ENCODE measurements around the gene SAPCD2.

Gene SAPCD2

DNA sequence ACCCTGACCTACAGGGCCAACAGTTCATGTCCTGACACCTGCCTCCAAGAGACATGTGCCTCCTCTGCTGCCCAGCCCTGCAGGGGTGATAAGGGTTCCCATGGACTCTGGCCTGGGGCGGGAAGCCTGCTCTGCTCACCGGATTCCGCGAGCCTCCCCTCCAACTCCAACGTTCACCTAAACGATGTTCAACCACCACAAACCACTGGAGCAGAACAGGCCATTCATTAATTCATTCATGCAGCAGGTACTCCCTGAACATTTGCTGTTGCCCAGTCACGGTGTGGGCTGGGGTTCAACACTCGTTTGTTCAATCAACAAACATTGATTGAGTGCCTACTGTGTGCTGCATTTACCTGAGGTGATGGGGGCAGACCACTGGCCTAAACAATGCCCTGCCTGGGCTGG lies 3.6 kb upstream of the SAPCD2 start:
- no peak for DNase-seq (ENCODE audit: low read depth)
- H3K4me3 ChIP-seq (ENCODE audit: low read length) = no peak overlapping the region

DNA sequence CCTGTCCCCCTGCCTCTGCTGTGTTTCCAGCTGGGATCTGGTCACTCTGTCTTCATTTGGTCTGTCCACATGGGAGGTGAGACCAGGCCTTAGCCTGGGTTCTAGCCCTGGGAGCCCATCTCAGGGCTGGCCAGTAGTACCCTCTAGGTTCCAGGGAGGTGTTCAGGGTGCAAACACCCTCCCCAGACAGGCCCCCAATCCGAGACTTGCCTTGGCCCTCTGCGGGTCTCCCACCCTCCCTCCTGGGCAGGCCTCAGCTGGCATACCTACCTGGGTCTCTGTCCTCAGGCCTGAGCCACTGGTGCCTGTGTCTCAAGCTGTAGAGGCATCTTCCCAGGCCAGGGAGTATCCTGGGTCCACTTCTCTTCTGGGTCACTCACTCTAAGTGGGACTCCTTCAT lies 925 bp upstream of the SAPCD2 start:
- TF ChIP-seq, protein P1, sequence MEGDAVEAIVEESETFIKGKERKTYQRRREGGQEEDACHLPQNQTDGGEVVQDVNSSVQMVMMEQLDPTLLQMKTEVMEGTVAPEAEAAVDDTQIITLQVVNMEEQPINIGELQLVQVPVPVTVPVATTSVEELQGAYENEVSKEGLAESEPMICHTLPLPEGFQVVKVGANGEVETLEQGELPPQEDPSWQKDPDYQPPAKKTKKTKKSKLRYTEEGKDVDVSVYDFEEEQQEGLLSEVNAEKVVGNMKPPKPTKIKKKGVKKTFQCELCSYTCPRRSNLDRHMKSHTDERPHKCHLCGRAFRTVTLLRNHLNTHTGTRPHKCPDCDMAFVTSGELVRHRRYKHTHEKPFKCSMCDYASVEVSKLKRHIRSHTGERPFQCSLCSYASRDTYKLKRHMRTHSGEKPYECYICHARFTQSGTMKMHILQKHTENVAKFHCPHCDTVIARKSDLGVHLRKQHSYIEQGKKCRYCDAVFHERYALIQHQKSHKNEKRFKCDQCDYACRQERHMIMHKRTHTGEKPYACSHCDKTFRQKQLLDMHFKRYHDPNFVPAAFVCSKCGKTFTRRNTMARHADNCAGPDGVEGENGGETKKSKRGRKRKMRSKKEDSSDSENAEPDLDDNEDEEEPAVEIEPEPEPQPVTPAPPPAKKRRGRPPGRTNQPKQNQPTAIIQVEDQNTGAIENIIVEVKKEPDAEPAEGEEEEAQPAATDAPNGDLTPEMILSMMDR (IDR thresholded peaks at IDR 0.05; ENCODE audit: insufficient read depth, low read depth, low read length, missing control alignments) = no peak
- DNase-seq (ENCODE audit: low read depth) = no peak
- H3K4me3 ChIP-seq (ENCODE audit: low read length) = no peak overlapping the region

More for the DNA sequence above, 3.6 kb upstream of the SAPCD2 start:
- TF ChIP-seq, protein P1 (IDR thresholded peaks at IDR 0.05; ENCODE audit: insufficient read depth, low read depth, low read length, missing control alignments) = no peak

DNA sequence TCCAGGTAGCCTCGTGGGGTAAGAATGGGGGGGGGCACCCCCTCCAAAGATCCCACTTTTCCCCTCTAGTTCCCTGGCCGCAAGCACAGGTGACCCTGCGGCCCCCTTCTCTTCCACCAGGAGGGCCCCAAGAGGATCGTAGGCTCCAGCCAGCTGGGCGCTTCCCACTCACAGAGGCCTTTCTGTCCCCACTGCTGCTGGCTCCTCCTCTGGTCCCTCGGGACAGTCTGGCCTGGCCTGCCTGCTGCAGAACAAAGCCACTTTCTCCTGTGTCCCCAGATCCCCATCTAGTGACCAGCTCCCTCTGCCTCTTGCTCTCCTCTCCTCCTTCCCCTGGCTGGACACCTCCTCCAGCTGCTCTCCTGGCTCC lies 534 bp upstream of the SAPCD2 start:
- H3K4me3 ChIP-seq (ENCODE audit: low read length) = peak overlapping the region; percentile 32
- TF ChIP-seq, protein P1 (IDR thresholded peaks at IDR 0.05; ENCODE audit: insufficient read depth, low read depth, low read length, missing control alignments) = peak; percentile 11
- DNase-seq (ENCODE audit: low read depth) = no peak

DNA sequence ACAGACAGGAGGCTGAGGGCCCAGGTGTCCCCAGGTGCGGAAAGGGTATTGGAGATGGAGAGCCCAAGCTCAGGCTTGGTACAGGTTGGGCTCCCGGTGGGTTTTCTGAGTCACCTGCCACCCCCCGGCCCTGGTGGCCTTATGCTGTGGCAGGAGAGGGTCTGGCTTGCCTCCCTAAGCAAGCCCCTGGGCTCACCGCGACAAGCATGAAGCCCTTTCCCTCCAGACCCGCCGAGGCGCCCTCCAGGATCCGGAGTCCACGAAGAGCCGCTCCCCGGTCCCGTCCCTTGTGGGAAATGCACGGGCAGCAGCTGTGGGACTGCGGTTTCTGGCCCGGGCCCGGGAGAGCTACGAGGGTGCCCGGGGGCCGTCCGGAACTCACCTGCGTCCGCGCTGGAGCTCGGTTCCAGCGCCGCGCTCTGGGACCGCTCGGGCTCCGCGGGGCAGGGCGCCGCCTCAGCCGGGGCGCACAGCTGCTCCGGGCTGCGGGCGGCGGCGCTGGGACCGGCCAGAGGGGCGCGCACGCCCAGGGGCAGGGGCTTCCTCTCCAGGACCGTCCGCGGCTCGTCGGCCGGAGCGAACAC lies 757 bp downstream of the SAPCD2 start:
- TF ChIP-seq, protein P1 (IDR thresholded peaks at IDR 0.05; ENCODE audit: insufficient read depth, low read depth, low read length, missing control alignments) = no peak
- no peak for DNase-seq (ENCODE audit: low read depth)
- H3K4me3 ChIP-seq (ENCODE audit: low read length) = peak overlapping the region; percentile 40

DNA sequence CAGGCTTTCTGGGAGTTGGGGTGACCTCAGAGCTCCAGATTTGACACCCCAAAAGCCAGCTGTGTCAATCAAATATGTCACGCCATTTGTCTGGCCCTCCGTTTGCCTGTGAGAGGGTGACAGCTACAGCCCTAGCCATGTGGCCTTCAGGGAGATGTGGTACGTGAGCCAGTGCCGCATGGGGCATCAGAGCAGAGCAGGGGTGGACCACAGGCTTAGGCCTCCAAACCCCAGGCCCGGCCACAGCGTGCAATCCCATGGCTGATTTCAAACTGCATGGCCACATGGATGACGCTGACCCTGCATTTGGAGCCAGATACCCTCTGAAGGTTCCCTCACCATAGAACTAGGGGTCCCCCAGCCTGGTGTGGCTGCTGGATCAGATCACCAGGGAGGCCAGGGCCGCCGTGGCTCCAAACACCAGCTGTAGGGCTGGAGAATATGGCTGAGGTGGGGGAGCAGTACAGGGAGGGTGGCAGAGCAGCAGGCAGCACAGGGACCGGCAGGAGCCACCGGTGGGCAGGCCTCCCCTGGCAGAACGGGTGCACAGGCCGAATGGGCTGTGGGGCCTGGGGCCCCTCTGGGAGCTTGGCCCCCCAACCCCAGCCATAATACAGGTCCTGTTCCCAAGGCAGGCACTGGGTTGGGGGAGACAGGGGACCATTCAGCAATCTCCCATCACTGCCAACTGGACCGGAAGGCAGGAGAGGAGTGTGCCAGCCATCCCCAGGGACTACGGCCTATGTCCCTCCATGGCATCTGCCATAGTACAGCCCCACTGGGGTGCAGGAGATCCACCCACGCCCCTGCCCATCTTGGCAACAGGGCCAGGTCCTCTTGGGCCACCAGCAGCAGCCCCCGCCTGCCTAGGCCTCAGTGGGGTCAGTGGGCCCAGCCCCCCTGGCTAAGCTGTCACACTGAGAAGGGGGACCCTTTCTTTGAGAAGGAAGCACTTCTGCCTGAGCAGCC lies 1.5 kb downstream of the SAPCD2 start:
- peak overlapping the region; percentile 40 for H3K4me3 ChIP-seq (ENCODE audit: low read length)
- TF ChIP-seq, protein P1 (IDR thresholded peaks at IDR 0.05; ENCODE audit: insufficient read depth, low read depth, low read length, missing control alignments) = no peak
- no peak for DNase-seq (ENCODE audit: low read depth)

DNA sequence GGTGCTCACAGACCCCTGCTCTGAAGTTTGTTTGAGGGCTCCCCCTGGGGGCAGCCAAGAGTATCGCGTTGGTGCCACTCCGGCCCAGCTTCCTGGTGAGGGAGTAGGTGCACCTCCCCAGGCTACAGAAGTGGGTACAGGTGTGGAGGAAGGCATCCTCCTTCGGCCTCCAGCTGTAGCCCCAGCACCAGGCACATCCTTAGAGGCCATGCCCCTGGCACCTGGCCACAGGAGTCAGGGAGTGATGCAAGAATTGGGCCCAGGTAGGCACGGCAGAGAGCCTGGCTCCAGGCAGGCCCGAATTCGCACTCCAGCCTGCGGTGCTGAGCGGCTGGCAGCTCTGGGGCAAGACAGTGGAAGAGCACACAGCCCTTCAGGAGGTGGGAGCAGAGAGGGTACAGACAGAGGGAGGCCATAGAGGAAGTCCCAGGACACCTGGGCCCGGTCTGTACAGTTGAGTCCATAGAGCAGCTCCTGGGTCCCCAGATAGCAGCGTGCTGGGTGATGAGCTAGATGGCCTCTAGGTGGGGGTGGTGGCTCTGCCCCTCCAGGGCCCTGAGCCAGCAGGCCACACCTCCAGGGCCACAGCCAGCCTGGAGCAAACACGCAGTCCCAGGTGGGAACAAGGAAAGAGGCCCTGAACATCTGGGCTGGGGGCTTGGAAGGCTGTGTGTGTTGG lies 2.4 kb downstream of the SAPCD2 start:
- peak; percentile 86 for DNase-seq (ENCODE audit: low read depth)
- no peak overlapping the region for H3K4me3 ChIP-seq (ENCODE audit: low read length)
- TF ChIP-seq, protein P1 (IDR thresholded peaks at IDR 0.05; ENCODE audit: insufficient read depth, low read depth, low read length, missing control alignments) = peak; percentile 84

All from epithelial cell of esophagus (primary cell).